SK-N-SH treated with all-trans-retinoic acid at 6 μM for 48 hours (cell line): ENCODE data around the gene TMEM9.

Experiments used
- ATAC-seq: fragments of 200-7000 bp; cut with Tn5 transposase; 3 replicates; pipeline ENCODE4 v1.9.1; 2020; ENCODE audit warnings: mild to moderate bottlenecking, moderate library complexity
- ARNTL ChIP-seq: fragments of 450-650 bp; formaldehyde crosslinking; IDR thresholded peaks from 2 replicates; pipeline ENCODE4 v1.5.0; 2020; ENCODE audit warnings: low read depth, mild to moderate bottlenecking, moderate library complexity, borderline replicate concordance
- BACH2 ChIP-seq: fragments of 250-450 bp; sonication (Bioruptor Pico); IDR thresholded peaks from 2 replicates; pipeline ENCODE4 v1.9.0; 2021; ENCODE audit warnings: mild to moderate bottlenecking, borderline replicate concordance
- CREB5 ChIP-seq: fragments of 250-450 bp; sonication (Bioruptor Pico); IDR thresholded peaks from 2 replicates; pipeline ENCODE4 v1.5.1; 2020; ENCODE audit warnings: low read depth, mild to moderate bottlenecking, moderate library complexity
- CSDC2 ChIP-seq: fragments of 250-450 bp; sonication (Bioruptor Pico); IDR thresholded peaks from 2 replicates; pipeline ENCODE4 v1.5.0; 2020; ENCODE audit warnings: mild to moderate bottlenecking, moderate library complexity
- CSRNP3 ChIP-seq: fragments of 250-450 bp; sonication (Bioruptor Pico); IDR thresholded peaks from 2 replicates; pipeline ENCODE4 v1.5.1; 2021; ENCODE audit warnings: mild to moderate bottlenecking, moderate library complexity
- ESRRG ChIP-seq: fragments of 250-450 bp; sonication (Bioruptor Pico); IDR thresholded peaks from 2 replicates; pipeline ENCODE4 v1.6.1; 2021; ENCODE audit warnings: mild to moderate bottlenecking
- OSR1 ChIP-seq: fragments of 250-450 bp; sonication (Bioruptor Pico); IDR thresholded peaks from 2 replicates; pipeline ENCODE4 v1.8.0; 2022; ENCODE audit warnings: moderate library complexity, mild to moderate bottlenecking, inconsistent platforms
- PATZ1 ChIP-seq: fragments of 250-450 bp; sonication (Bioruptor Pico); IDR thresholded peaks from 2 replicates; pipeline ENCODE4 v1.8.0; 2020; ENCODE audit warnings: mild to moderate bottlenecking, moderate library complexity, borderline replicate concordance
- PPARA ChIP-seq: fragments of 250-450 bp; sonication (Bioruptor Pico); IDR thresholded peaks from 2 replicates; pipeline ENCODE4 v1.5.0; 2020; ENCODE audit warnings: mild to moderate bottlenecking, borderline replicate concordance
- RARB ChIP-seq: fragments of 250-450 bp; sonication (Bioruptor Pico); IDR thresholded peaks from 2 replicates; pipeline ENCODE4 v1.8.0; 2021; ENCODE audit warnings: mild to moderate bottlenecking, moderate library complexity
- SNAI2 ChIP-seq: fragments of 250-450 bp; sonication (Bioruptor Pico); IDR thresholded peaks from 2 replicates; pipeline ENCODE4 v1.5.0; 2020; ENCODE audit warnings: mild to moderate bottlenecking, moderate library complexity
- TOX ChIP-seq: fragments of 250-450 bp; sonication (Bioruptor Pico); IDR thresholded peaks from 2 replicates; pipeline ENCODE4 v1.8.0; 2021; ENCODE audit warnings: mild to moderate bottlenecking, moderate library complexity, borderline replicate concordance
- TSHZ2 ChIP-seq: fragments of 250-450 bp; sonication (Bioruptor Pico); IDR thresholded peaks from 2 replicates; pipeline ENCODE4 v1.5.0; 2020; ENCODE audit warnings: mild to moderate bottlenecking, moderate library complexity
- ZFP3 ChIP-seq: fragments of 250-450 bp; sonication (Bioruptor Pico); IDR thresholded peaks from 2 replicates; pipeline ENCODE4 v1.5.0; 2020; ENCODE audit warnings: mild to moderate bottlenecking, moderate library complexity
- ZFP30 ChIP-seq: fragments of 450-650 bp; formaldehyde crosslinking; IDR thresholded peaks from 2 replicates; pipeline ENCODE4 v1.5.0; 2022; ENCODE audit warnings: mild to moderate bottlenecking, moderate library complexity
- ZNF565 ChIP-seq: fragments of 450-650 bp; formaldehyde crosslinking; conservative IDR thresholded peaks from 2 replicates; pipeline ENCODE4 v1.5.0; 2020; ENCODE audit warnings: low read depth, mild to moderate bottlenecking, moderate library complexity
- ZNF70 ChIP-seq: fragments of 450-650 bp; formaldehyde crosslinking; IDR thresholded peaks from 2 replicates; pipeline ENCODE4 v1.5.0; 2020; ENCODE audit warnings: mild to moderate bottlenecking, moderate library complexity
- ZNF8 ChIP-seq: fragments of 450-650 bp; formaldehyde crosslinking; IDR thresholded peaks from 2 replicates; pipeline ENCODE4 v1.5.0; 2020; ENCODE audit warnings: mild to moderate bottlenecking, moderate library complexity

Gene TMEM9

GRCh38 chr1:201112926-201113325 is 41.3 kb downstream of the TMEM9 start:
- no peak for ATAC-seq

GRCh38 chr1:201112173-201112731 is 42.0 kb downstream of the TMEM9 start, which contains the start of gene CACNA1S:
TSS of gene CACNA1S (minus strand) at chr1:201112426. CDS start at chr1:201112339, 87 bp downstream.
- TF ChIP-seq BACH2 (CRISPR knock-in tag) (no peak), CSRNP3 (CRISPR knock-in tag) (no peak), TSHZ2 (CRISPR knock-in tag) (no peak), CSDC2 (no peak), ZNF70 (CRISPR knock-in tag) (no peak), SNAI2 (no peak), OSR1 (no peak), ARNTL (CRISPR knock-in tag) (no peak), RARB (no peak), ESRRG (no peak), CREB5 (no peak)
- no peak for ATAC-seq

More at GRCh38 chr1:201112926-201113325, 41.3 kb downstream of the TMEM9 start:
- no peak for TF ChIP-seq CSRNP3 (CRISPR knock-in tag)

GRCh38 chr1:201111672-201112071 is 42.6 kb downstream of the TMEM9 start:
- no peak for ATAC-seq
- no peak for TF ChIP-seq OSR1
- TF ChIP-seq TOX (CRISPR knock-in tag) = no peak
- no peak for TF ChIP-seq ZFP3 (CRISPR knock-in tag)
- no peak for TF ChIP-seq ZNF8 (CRISPR knock-in tag)
- TF ChIP-seq BACH2 (CRISPR knock-in tag) = no peak
- no peak for TF ChIP-seq ESRRG
- no peak for TF ChIP-seq ZNF565 (CRISPR knock-in tag)
- TF ChIP-seq ARNTL (CRISPR knock-in tag) = no peak
- TF ChIP-seq ZNF70 (CRISPR knock-in tag) = no peak
- no peak for TF ChIP-seq RARB
- TF ChIP-seq PPARA (CRISPR knock-in tag) = no peak
- TF ChIP-seq PATZ1 (CRISPR knock-in tag) = no peak
- no peak for TF ChIP-seq TSHZ2 (CRISPR knock-in tag)
- no peak for TF ChIP-seq CSDC2
- no peak for TF ChIP-seq ZFP30 (CRISPR knock-in tag)
